Liver (tissue), 9 donors: Measurements from ENCODE around the gene NUDC. TPM values are rescaled to one million over a fixed set of nuclear protein-coding genes. Genes with fewer than 3 reads are reported as not detected.

Source experiments
- DNase-seq: peaks from one replicate; pipeline ENCODE4 v3.0.0-alpha.2; 2017; ENCODE audit warnings: low spot score
- H3K27ac ChIP-seq, 2 donors: one replicate each; pipeline ENCODE4 v1.7.0; 2013; ENCODE audit warnings: inconsistent platforms in 2 of 2, low read length in 2 of 2, control low read depth in 1 of 2, low read depth in 1 of 2, mild to moderate bottlenecking in 1 of 2
- H3K27me3 ChIP-seq, 4 donors: one replicate each; pipeline versions ENCODE4 v1.6.1 to v1.7.0; 2013; ENCODE audit warnings: low read length in 3 of 4, inconsistent platforms in 1 of 4, mild to moderate bottlenecking in 1 of 4, moderate library complexity in 1 of 4; ENCODE audit not compliant: control insufficient read depth in 4 of 4, insufficient read depth in 4 of 4
- H3K36me3 ChIP-seq, 4 donors: one replicate each; pipeline versions ENCODE4 v1.6.1 to v1.7.0; 2013; ENCODE audit warnings: low read length in 3 of 4, mild to moderate bottlenecking in 3 of 4, low read depth in 1 of 4, moderate library complexity in 1 of 4; ENCODE audit not compliant: control insufficient read depth in 4 of 4, insufficient read depth in 3 of 4
- H3K4me1 ChIP-seq, 4 donors: one replicate each; pipeline versions ENCODE4 v1.6.1 to v1.7.0; 2013; ENCODE audit warnings: low read length in 3 of 4, mild to moderate bottlenecking in 3 of 4, moderate library complexity in 1 of 4; ENCODE audit not compliant: control insufficient read depth in 4 of 4, insufficient read depth in 4 of 4
- H3K4me3 ChIP-seq, 3 donors: one replicate each; pipeline versions ENCODE4 v1.6.1 to v1.7.0; 2013; ENCODE audit warnings: low read length in 3 of 3, control low read depth in 1 of 3, low read depth in 1 of 3, mild to moderate bottlenecking in 1 of 3
- H3K9ac ChIP-seq, 2 donors: one replicate each; pipeline ENCODE4 v1.7.0; 2013; ENCODE audit warnings: low read length in 2 of 2, mild to moderate bottlenecking in 2 of 2, moderate library complexity in 2 of 2, control low read depth in 1 of 2, low read depth in 1 of 2
- H3K9me3 ChIP-seq, 4 donors: one replicate each; pipeline versions ENCODE4 v1.6.1 to v1.7.0; 2013; ENCODE audit warnings: low read length in 3 of 4; ENCODE audit not compliant: control insufficient read depth in 4 of 4
- CTCF ChIP-seq: fragments of 150-350 bp; IDR thresholded peaks from 2 replicates; pipeline ENCODE4 v1.5.1; 2017; ENCODE audit warnings: improper control_type of control experiment, low read depth, low read length; ENCODE audit not compliant: missing input control
- EGR1 ChIP-seq, 2 donors: IDR thresholded peaks; 2 replicates each; pipeline ENCODE4 v1.6.1; 2016 to 2018; ENCODE audit warnings: antibody characterized with exemption in 2 of 2, low read depth in 2 of 2
- FOXA1 ChIP-seq: IDR thresholded peaks from 2 replicates; pipeline ENCODE4 v1.6.1; 2016; ENCODE audit warnings: antibody characterized with exemption
- FOXA2 ChIP-seq: IDR thresholded peaks from 2 replicates; pipeline ENCODE4 v1.6.1; 2016; ENCODE audit warnings: antibody characterized with exemption
- GABPA ChIP-seq, 2 donors: IDR thresholded peaks in 1 of 2; conservative IDR thresholded peaks in 1 of 2; 2 replicates each; pipeline ENCODE4 v1.6.1; 2016; ENCODE audit warnings: antibody characterized with exemption in 2 of 2, mild to moderate bottlenecking in 1 of 2, moderate library complexity in 1 of 2
- HNF4A ChIP-seq, 2 donors: conservative IDR thresholded peaks; 2 replicates each; pipeline ENCODE4 v1.6.1; 2016; ENCODE audit warnings: antibody characterized with exemption in 2 of 2, mild to moderate bottlenecking in 2 of 2
- HNF4G ChIP-seq: IDR thresholded peaks from 2 replicates; pipeline ENCODE4 v1.6.1; 2016; ENCODE audit warnings: antibody characterized with exemption
- NR2F2 ChIP-seq: IDR thresholded peaks from 2 replicates; pipeline ENCODE4 v1.6.1; 2016; ENCODE audit warnings: antibody characterized with exemption
- RAD21 ChIP-seq, 2 donors: IDR thresholded peaks; 2 replicates each; pipeline ENCODE4 v1.6.1; 2016; ENCODE audit warnings: antibody characterized with exemption in 2 of 2, mild to moderate bottlenecking in 2 of 2
- TAF1 ChIP-seq: conservative IDR thresholded peaks from 2 replicates; pipeline ENCODE4 v1.6.1; 2016; ENCODE audit warnings: antibody characterized with exemption, mild to moderate bottlenecking
- ZBTB33 ChIP-seq: IDR thresholded peaks from 2 replicates; pipeline ENCODE4 v1.6.1; 2016; ENCODE audit warnings: antibody characterized with exemption
- WGBS: extraction: QIAGEN DNeasy Blood & Tissue Kit; methylation state at CpG from one replicate; pipeline ENCODE4 v1.1.7; 2013; 5-methylcytosine and 5-hydroxymethylcytosine counted together
- polyA plus RNA-seq, 2 donors: library from polyadenylated mRNA; stranded (reverse) in 1 of 2; unstranded in 1 of 2; fragments of 200-250 nt in 1 of 2; fragments of >200 nt in 1 of 2; fragmentation: Nextera tagmentation in 1 of 2; extraction: Ambion mirVana in 1 of 2; gene quantifications; one replicate each; pipeline versions ENCODE4 v1.2.1 to v1.2.3, GENCODE V29; 2013 to 2015
- total RNA-seq, 2 donors: library from RNA; depleted of rRNA; stranded (reverse); fragments of >200 nt; gene quantifications; one replicate each; pipeline ENCODE4 v1.2.3, GENCODE V29; 2014
- TF ChIP-seq, protein P1 (sequence below): IDR thresholded peaks from 2 replicates; pipeline ENCODE4 v1.6.1; 2016; ENCODE audit warnings: antibody characterized with exemption
- donor health status: healthy.
- donor health status: healthy.
- donor health status: healthy.
- donor health status: healthy.
- donor health status: healthy.

Gene NUDC
- total and polyA plus RNA-seq, 4 donors: 18.2 to 50.7 (median 36.2) TPM

- 66% methylated on average over 10 of the region's 10 CpGs for WGBS
- Histone ChIP-seq H3K9me3 (no peaks in the 10 kb centered on the region), H3K4me3 (no peak overlapping the region), H3K27ac (no peak overlapping the region), H3K9ac (no peak overlapping the region), H3K27me3 (no peaks in the 10 kb centered on the region), H3K4me1 (peaks cover 4 to 22% (median 13%) of the 10 kb centered on the region in 4 donors), H3K36me3 (no peaks in the 10 kb centered on the region)
- TF ChIP-seq GABPA (IDR thresholded peaks at IDR 0.05 in 1 of 2, conservative IDR thresholded peaks at IDR 0.05 in 1 of 2): no peak
- TF ChIP-seq RAD21 (IDR thresholded peaks at IDR 0.05): no peak
- no peak for TF ChIP-seq NR2F2
- no peak for DNase-seq
These were observed 70.0 kb downstream of the NUDC start for GRCh38 chr1:26991310-26992116.

GRCh38 chr1:26993237-26994019, 71.9 kb downstream of the NUDC start, which contains the start of gene TRNP1:
TRNP1 (plus strand) TSS chr1:26993692; CDS start chr1:26993787, 95 bp downstream.
- H3K9me3 ChIP-seq: no peaks in the 10 kb centered on the region
- H3K9ac ChIP-seq: no peak within 1 kb of the TSS
- H3K4me1 ChIP-seq: peaks cover 7 to 22% (median 14%) of the 10 kb centered on the region in 4 donors
- no peaks in the 10 kb centered on the region for H3K27me3 ChIP-seq
- H3K27ac ChIP-seq: no peak within 1 kb of the TSS
- H3K36me3 ChIP-seq: no peaks in the 10 kb centered on the region
- WGBS: 2% methylated on average over 61 of the region's 61 CpGs
- TF ChIP-seq CTCF: no peak
- no peak for TF ChIP-seq HNF4G
- DNase-seq: peak; percentile 87
- peak within 1 kb of the TSS in 2 of 3 donors; percentile 5 to 65 for H3K4me3 ChIP-seq

DNA sequence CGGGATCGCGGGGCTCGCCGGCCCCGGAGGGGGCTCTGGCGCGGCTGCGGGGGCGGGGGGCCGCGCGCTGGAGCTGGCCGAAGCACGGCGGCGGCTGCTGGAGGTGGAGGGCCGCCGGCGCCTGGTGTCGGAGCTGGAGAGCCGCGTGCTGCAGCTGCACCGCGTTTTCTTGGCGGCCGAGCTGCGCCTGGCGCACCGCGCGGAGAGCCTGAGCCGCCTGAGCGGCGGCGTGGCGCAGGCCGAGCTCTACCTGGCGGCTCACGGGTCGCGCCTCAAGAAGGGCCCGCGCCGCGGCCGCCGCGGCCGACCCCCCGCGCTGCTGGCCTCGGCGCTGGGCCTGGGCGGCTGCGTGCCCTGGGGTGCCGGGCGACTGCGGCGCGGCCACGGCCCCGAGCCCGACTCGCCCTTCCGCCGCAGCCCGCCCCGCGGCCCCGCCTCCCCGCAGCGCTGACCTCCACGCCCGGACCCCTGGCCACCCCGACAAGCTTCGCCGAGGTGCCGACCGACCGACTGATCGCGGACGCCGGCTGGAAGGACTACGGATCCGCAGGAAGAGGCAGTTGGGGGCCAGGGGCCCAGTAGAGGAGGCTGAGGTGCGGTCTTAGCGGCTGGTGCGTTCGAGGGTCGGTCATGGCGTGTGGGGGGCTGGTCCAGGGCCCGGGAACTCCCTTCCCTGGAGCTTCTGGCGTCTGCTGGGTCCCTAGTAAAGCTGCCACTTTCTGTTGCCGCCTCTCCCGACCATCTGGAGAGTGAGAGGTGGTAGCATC, 72.7 kb downstream of the NUDC start:
- 3% methylated on average over 97 of the region's 97 CpGs for WGBS
- no peak overlapping the region for H3K9ac ChIP-seq
- no peak overlapping the region for H3K27ac ChIP-seq
- no peaks in the 10 kb centered on the region for H3K27me3 ChIP-seq
- no peak for TF ChIP-seq GABPA (IDR thresholded peaks at IDR 0.05 in 1 of 2, conservative IDR thresholded peaks at IDR 0.05 in 1 of 2)
- no peak for TF ChIP-seq CTCF
- no peak for TF ChIP-seq TAF1
- no peak for TF ChIP-seq ZBTB33
- no peak for TF ChIP-seq RAD21 (IDR thresholded peaks at IDR 0.05)
- TF ChIP-seq, protein P1, sequence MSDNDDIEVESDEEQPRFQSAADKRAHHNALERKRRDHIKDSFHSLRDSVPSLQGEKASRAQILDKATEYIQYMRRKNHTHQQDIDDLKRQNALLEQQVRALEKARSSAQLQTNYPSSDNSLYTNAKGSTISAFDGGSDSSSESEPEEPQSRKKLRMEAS: no peak
- no peak for TF ChIP-seq FOXA1
- TF ChIP-seq FOXA2: no peak
- no peak for TF ChIP-seq EGR1 (IDR thresholded peaks at IDR 0.05; ENCODE audit: low read depth in 2 of 2)
- TF ChIP-seq HNF4A (conservative IDR thresholded peaks at IDR 0.05): no peak
- no peak for DNase-seq
- peaks cover 7 to 22% (median 14%) of the 10 kb centered on the region in 4 donors for H3K4me1 ChIP-seq
- peak overlapping the region in 1 of 3 donors; percentile 65 for H3K4me3 ChIP-seq
- no peaks in the 10 kb centered on the region for H3K36me3 ChIP-seq
- H3K9me3 ChIP-seq: no peaks in the 10 kb centered on the region
